ENCODE results near the gene SHKBP1. TPM values are rescaled to one million over a fixed set of nuclear protein-coding genes. Genes with fewer than 3 reads are reported as not detected.

SHKBP1 gene
- total RNA-seq, 1 experiment from 2014 or later: 17.6 TPM

GRCh38 chr19:40594255-40594654, 17.6 kb downstream of the SHKBP1 start:
- no peak for DNase-seq (ENCODE audit: low read depth, low spot score)
- in situ Hi-C loops (cut with HindIII; ENCODE audit: low pct_unique_long_range_greater_than_20kb, low sequenced_read_pairs): no loop called here

DNA sequence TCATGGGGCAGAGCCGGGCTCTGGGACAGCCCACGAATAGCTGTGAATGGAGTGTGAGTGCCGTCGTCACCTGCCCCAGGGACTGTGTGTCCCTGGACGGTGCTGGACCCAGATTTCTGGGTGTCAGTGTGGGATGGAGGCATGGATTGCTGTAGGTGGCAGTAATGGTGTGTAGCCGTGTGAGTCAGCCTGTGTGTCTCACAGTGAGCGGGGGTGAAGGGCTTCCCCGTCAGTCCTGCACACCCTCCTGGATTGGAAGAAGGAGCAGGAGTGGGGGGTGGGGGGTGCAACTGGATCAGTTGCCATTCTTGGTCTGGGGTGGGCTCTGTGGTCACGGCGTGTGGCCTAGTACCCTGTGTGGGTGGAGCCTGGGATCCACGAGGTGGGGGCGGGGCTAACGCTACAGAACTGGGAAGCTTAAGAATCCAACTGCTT, 18.0 kb downstream of the SHKBP1 start:
- peak; percentile 30 for DNase-seq (ENCODE audit: low read depth, low spot score)
- in situ Hi-C loops (cut with HindIII; ENCODE audit: low pct_unique_long_range_greater_than_20kb, low sequenced_read_pairs): no loop called here

DNA sequence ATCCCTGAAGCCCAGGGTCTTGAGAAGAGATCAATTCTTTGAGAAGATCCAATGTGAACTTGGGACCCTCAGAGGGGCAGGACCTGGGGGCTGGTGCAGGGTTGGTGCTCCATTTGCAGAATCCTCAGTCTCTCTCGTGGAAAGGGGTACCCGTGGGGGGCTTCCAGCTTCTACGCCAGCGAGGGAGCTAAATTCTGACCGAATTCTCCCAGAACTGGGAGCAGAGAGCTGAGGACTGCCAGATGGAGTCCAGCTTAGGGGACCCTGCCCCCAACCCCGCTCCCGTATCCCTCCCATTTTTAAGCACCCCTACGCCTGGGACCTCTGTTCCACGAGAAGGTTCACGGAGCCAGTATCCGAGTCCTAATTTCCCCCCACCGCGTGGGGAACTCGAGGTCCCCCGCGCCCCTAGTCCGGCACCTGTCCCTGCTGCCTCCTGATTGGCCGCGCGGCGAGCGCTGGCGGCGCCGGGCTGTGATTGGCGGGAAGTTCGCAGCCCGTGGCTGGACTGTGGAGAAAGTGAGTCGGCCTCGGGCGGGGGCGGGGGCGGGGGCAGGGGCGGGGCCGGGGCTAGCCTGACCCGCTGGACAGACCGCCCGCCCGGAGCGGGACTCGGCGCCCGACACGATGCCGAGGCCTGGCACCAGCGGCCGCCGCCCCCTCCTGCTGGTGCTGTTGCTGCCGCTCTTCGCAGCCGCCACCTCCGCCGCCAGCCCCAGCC, 20.1 kb downstream of the SHKBP1 start:
- in situ Hi-C loops (cut with HindIII; ENCODE audit: low pct_unique_long_range_greater_than_20kb, low sequenced_read_pairs): no loop called here
- DNase-seq (ENCODE audit: low read depth, low spot score): peak; percentile 24

DNA sequence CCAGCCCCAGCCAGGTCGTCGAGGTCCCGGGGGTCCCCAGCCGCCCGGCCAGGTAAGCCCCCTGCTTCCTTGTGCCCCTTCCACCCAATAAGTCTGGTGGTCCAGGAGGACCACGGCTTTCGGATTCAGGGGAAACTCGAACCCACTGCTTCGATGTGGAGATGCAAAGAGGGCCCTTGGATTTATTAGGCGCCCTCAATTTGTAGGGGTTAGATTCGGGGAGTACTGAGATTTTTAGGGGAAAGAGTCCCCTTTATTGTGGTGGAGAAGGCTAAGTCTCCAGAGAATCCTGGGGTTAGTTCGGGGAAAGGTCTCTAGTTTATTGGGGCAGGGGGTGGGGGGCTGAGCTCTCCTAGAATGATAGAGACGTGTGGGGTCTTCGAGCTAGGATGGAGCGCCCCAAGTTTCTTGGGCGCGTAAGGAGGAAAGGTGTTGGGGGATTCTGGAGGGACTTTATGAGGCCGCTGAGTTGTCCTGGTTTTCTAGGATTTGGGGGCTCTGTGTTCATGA, 20.7 kb downstream of the SHKBP1 start:
- DNase-seq (ENCODE audit: low read depth, low spot score): no peak
- in situ Hi-C loops (cut with HindIII; ENCODE audit: low pct_unique_long_range_greater_than_20kb, low sequenced_read_pairs): no loop called here

DNA sequence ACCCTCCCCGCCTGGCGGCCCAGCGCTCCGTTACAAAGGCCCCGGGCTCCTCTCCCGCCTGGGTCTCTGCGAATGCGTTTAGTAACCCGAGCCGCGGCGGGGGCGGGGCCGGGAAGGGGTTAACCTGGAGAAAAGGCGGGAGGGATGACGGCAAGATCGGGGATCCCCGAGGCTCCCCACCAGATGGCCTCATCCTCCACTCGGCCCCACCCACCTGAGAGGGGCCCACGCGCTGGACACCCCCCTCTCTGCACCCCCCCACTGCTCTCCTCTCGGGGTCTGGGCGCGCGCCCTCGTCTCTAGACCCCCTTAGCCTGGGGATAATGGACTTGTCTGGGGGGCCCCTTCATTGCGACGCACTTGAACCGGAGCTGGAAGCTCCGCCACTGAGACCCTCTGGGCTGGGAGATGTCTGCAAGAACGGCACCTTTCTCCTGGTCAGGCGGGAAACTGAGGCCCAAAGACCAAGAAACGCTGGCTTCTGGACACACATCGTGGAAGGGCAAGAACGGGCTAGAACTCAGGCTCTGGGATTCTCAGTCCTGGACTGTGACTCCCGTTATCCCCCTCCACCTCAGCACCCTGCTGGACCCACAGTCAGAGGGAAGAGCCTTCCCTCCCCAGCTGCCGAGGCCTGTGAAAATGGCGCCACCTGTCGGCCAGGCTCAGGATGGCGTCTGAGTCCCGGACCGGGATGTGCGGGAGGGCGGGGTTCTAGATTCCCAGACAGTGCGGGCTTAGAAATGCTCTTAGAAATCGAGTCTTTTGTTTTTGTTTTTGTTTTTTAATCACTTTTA, 21.6 kb downstream of the SHKBP1 start:
- in situ Hi-C loops (cut with HindIII; ENCODE audit: low pct_unique_long_range_greater_than_20kb, low sequenced_read_pairs): no loop called here
- peak; percentile 81 for DNase-seq (ENCODE audit: low read depth, low spot score)

DNA sequence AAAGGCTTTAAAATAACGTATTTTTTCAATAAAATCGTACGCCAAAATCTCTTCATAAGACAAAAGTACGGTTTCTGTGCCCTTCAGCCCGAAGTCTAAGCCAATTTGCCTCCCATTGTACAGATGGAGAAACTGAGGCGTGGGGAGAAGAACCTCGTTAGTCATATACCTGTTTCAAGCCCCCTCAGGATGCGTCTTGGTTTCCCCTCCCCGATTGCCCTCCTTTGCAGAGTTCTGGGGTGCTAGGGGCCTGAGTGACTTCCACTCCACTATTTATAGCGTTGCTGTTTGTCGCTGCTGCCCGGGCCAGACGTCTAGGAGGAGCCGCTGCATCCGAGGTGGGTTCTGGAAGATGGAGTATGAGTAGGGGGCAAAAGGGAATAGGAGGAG, 22.2 kb downstream of the SHKBP1 start:
- DNase-seq (ENCODE audit: low read depth, low spot score): no peak
- in situ Hi-C loops (cut with HindIII; ENCODE audit: low pct_unique_long_range_greater_than_20kb, low sequenced_read_pairs): no loop called here

DNA sequence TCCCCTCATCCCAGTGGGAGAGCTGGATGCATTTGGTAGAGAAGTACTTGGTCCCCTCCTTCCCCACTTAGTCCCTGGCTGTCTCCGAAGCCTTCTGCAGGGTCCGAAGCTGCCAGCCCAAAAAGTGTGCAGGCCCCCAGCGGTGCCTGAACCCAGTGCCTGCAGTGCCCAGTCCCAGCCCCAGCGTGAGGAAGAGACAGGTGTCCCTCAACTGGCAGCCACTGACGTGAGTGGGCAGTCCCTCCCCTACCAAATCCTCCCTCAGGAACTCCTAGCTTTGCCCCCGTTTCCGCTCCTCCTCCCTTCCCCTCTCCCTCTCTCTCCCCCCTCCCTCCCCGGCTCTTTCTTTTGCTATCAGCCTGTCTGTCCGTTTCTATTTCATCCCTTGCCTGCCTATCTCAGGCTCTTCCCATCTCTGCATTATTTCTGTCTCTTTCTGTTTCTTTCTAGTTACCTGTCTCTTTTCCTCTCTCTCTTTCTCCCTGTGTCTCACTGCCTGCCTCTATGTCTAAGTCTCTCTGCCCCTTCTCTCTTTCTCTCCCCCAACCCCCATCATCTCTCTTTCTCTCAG, 22.7 kb downstream of the SHKBP1 start:
- no peak for DNase-seq (ENCODE audit: low read depth, low spot score)
- in situ Hi-C loops (cut with HindIII; ENCODE audit: low pct_unique_long_range_greater_than_20kb, low sequenced_read_pairs): no loop called here

GRCh38 chr19:40599902-40600569, 23.4 kb downstream of the SHKBP1 start:
- no peak for DNase-seq (ENCODE audit: low read depth, low spot score)
- in situ Hi-C loops (cut with HindIII; ENCODE audit: low pct_unique_long_range_greater_than_20kb, low sequenced_read_pairs): no loop called here

- in situ Hi-C loops (cut with HindIII; ENCODE audit: low pct_unique_long_range_greater_than_20kb, low sequenced_read_pairs): no loop called here
- DNase-seq (ENCODE audit: low read depth, low spot score): no peak
These were observed 24.0 kb downstream of the SHKBP1 start for GRCh38 chr19:40600570-40601133.

DNA sequence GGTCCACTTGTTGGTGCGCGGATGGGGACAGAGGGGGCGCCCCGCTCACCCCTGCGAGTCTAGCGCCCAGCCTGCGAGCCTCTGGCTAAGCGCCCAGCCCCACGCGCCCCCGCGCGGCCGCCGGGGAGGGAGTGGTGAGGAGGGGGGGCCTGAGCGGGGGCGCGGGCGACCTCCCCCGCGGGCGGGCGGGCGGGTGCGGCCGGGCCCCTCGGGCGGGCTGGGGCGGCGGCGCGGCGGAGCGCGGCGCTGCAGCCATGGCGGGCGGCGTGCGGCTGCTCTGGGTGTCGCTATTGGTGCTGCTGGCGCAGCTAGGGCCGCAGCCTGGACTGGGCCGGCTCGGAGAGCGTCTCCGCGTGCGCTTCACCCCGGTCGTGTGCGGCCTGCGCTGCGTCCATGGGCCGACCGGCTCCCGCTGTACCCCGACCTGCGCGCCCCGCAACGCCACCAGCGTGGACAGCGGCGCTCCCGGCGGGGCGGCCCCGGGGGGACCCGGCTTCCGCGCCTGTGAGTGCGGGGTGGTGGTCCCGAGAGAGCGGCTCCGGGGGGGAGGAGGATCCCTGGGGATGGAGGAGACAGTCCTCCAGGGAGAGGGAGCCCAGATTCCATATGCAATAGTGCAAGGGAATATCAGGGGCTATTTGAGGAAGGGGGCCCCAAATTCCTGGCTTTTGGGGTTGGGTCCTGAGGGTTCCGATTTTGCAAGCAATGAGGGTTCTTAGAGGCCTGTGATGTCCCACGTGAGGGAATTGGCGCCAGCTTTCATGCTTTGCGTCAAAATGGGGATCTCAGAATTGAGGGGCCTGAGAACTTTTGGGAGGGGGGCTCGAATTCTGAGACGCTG, 24.7 kb downstream of the SHKBP1 start, which contains the start of gene LTBP4:
TSS of gene LTBP4 (plus strand) at position 236 of the 841 bp plus-strand sequence. CDS start at position 255, 19 bp downstream.
- in situ Hi-C loops (cut with HindIII; ENCODE audit: low pct_unique_long_range_greater_than_20kb, low sequenced_read_pairs): no loop called here
- DNase-seq (ENCODE audit: low read depth, low spot score): no peak

DNA sequence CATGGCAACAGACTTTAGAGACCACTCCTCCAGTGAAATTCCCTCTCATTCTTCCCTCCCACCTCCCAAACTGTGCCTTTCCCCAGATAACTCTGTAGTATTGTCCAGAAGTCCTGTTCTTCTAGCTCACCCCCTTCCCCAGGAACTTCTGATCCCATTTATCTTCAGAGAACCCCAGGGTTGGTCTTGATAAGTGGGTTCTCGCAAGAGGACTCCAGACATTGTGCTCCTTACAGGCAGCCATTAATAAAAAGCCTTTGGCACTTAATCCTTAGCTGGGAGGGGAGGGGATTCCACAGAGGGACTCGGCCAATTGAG, 26.4 kb downstream of the SHKBP1 start:
- DNase-seq (ENCODE audit: low read depth, low spot score): no peak
- in situ Hi-C loops (cut with HindIII; ENCODE audit: low pct_unique_long_range_greater_than_20kb, low sequenced_read_pairs): no loop called here

GRCh38 chr19:40603389-40604170, 26.9 kb downstream of the SHKBP1 start:
- DNase-seq (ENCODE audit: low read depth, low spot score): peak; percentile 97
- in situ Hi-C loops (cut with HindIII; ENCODE audit: low pct_unique_long_range_greater_than_20kb, low sequenced_read_pairs): no loop called here

- in situ Hi-C loops (cut with HindIII; ENCODE audit: low pct_unique_long_range_greater_than_20kb, low sequenced_read_pairs): no loop called here
- no peak for DNase-seq (ENCODE audit: low read depth, low spot score)
These were observed 27.5 kb downstream of the SHKBP1 start for GRCh38 chr19:40604171-40604646.

GRCh38 chr19:40604647-40605215, 28.1 kb downstream of the SHKBP1 start:
- in situ Hi-C loops (cut with HindIII; ENCODE audit: low pct_unique_long_range_greater_than_20kb, low sequenced_read_pairs): no loop called here
- DNase-seq (ENCODE audit: low read depth, low spot score): peak; percentile 22

- DNase-seq (ENCODE audit: low read depth, low spot score): peak; percentile 68
- in situ Hi-C loops (cut with HindIII; ENCODE audit: low pct_unique_long_range_greater_than_20kb, low sequenced_read_pairs): no loop called here
These were observed 28.7 kb downstream of the SHKBP1 start for GRCh38 chr19:40605216-40605971.

Data from SK-MEL-5 (cell line).